ENCODE data around the gene CDA.

CDA gene

DNA sequence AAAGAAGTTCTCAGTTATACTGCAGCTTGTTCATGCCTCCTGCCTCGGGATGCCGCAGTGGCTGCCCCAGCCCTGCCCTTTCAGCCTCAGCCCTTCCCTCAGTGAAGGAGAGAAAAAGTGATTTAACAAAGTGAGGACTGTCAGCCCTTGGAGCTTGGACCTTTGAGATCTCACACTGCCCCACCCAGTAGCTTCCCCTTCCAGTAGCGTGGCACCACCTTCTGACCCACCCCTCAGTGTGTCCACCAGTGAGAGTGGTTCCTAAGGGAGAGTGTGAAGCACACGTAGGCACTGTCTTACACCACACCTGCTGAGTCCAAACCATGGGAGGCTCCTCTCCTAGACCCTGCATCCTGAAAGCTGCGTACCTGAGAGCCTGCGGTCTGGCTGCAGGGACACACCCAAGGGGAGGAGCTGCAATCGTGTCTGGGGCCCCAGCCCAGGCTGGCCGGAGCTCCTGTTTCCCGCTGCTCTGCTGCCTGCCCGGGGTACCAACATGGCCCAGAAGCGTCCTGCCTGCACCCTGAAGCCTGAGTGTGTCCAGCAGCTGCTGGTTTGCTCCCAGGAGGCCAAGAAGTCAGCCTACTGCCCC is at the start of gene CDA:
TSS of gene CDA (plus strand) at position 464 of the 592 bp plus-strand sequence. CDS start at position 497, 33 bp downstream.
- TF ChIP-seq, protein P1, sequence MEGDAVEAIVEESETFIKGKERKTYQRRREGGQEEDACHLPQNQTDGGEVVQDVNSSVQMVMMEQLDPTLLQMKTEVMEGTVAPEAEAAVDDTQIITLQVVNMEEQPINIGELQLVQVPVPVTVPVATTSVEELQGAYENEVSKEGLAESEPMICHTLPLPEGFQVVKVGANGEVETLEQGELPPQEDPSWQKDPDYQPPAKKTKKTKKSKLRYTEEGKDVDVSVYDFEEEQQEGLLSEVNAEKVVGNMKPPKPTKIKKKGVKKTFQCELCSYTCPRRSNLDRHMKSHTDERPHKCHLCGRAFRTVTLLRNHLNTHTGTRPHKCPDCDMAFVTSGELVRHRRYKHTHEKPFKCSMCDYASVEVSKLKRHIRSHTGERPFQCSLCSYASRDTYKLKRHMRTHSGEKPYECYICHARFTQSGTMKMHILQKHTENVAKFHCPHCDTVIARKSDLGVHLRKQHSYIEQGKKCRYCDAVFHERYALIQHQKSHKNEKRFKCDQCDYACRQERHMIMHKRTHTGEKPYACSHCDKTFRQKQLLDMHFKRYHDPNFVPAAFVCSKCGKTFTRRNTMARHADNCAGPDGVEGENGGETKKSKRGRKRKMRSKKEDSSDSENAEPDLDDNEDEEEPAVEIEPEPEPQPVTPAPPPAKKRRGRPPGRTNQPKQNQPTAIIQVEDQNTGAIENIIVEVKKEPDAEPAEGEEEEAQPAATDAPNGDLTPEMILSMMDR (IDR thresholded peaks at IDR 0.05; ENCODE audit: low read depth, low read length, poor library complexity, severe bottlenecking), result no peak
- TF ChIP-seq EZH2phosphoT487 (IDR thresholded peaks at IDR 0.05; ENCODE audit: borderline replicate concordance, low read length), result no peak
- Histone ChIP-seq H3K4me2 (ENCODE audit: low read length) (no peak within 1 kb of the TSS), H3K27ac (ENCODE audit: low read depth, low read length) (no peak within 1 kb of the TSS)

DNA sequence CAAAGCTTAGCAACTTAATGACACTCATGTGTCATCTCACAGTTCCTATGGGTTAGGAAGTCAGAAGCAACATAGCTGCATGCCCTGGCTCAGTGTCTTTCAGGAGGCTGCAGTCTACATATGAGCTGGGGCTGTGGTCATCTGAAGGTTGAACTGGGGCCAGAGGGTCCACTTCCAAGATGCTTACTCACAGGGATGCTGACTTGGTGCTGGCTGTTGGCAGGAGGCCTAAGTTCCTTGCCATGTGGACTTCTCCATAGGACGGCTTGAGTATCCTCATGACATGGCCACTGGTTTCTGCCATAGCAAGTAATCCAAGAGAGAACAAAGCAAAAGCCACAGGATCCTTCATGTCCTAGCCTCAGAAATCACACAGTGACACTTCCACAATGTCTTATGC is 48.6 kb upstream of the CDA start:
- Histone ChIP-seq H3F3A (ENCODE audit: control insufficient read depth, insufficient read depth) (no peaks in the 10 kb centered on the region), H3K27ac (ENCODE audit: low read depth, low read length) (no peak overlapping the region), H3K36me3 (ENCODE audit: control insufficient read depth, low read length) (no peaks in the 10 kb centered on the region), H3K4me3 (ENCODE audit: low read length) (no peak overlapping the region), H3K79me2 (ENCODE audit: control insufficient read depth, low read length) (no peaks in the 10 kb centered on the region), H3K9me2 (replicated peaks; ENCODE audit: control insufficient read depth, low read length) (no peaks in the 10 kb centered on the region), H3K27me3 (ENCODE audit: control insufficient read depth, low read length) (peaks cover 11% of the 10 kb centered on the region; the same call in 1 of the 2 replicates), H3K4me2 (ENCODE audit: low read length) (no peak overlapping the region), H3K4me1 (ENCODE audit: control insufficient read depth, low read length) (no peaks in the 10 kb centered on the region), H4K20me1 (ENCODE audit: control insufficient read depth, insufficient read depth, low read depth, low read length) (no peaks in the 10 kb centered on the region), H3K9me3 (ENCODE audit: control insufficient read depth, insufficient read depth, low read length) (no peaks in the 10 kb centered on the region)
- TF ChIP-seq EZH2phosphoT487 (IDR thresholded peaks at IDR 0.05; ENCODE audit: borderline replicate concordance, low read length), result no peak
- TF ChIP-seq, protein P1 (IDR thresholded peaks at IDR 0.05; ENCODE audit: low read depth, low read length, poor library complexity, severe bottlenecking), result no peak

More for the DNA sequence above, at the start of gene CDA:
- no peaks in the 10 kb centered on the region for H3K36me3 ChIP-seq (ENCODE audit: control insufficient read depth, low read length)
- H3K27me3 ChIP-seq (ENCODE audit: control insufficient read depth, low read length), result peaks cover 31% of the 10 kb centered on the region
- H3K4me1 ChIP-seq (ENCODE audit: control insufficient read depth, low read length), result no peaks in the 10 kb centered on the region
- H3F3A ChIP-seq (ENCODE audit: control insufficient read depth, insufficient read depth), result no peaks in the 10 kb centered on the region
- no peaks in the 10 kb centered on the region for H3K9me2 ChIP-seq (replicated peaks; ENCODE audit: control insufficient read depth, low read length)
- no peaks in the 10 kb centered on the region for H4K20me1 ChIP-seq (ENCODE audit: control insufficient read depth, insufficient read depth, low read depth, low read length)
- H3K79me2 ChIP-seq (ENCODE audit: control insufficient read depth, low read length), result no peaks in the 10 kb centered on the region
- no peak within 1 kb of the TSS for H3K4me3 ChIP-seq (ENCODE audit: low read length)
- H3K9me3 ChIP-seq (ENCODE audit: control insufficient read depth, insufficient read depth, low read length), result no peaks in the 10 kb centered on the region

DNA sequence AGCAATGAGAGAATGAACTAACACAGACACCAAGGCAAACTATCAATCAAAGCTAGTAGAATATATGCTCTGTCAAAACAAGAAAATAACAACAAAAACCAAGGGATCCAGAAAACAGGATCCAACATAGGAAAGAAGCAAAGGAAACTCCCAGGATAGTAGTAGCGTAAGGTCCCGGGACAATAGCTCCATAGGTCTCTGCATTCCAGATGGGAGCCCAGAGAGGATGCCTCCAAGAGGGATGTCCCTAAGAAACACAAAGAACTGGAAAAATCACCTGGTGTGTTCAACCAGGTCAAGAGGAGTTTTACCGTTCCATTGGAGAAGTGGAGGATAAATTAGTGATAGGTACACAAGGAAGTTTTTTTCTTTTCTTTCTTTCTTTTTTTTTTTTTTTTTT is 42.3 kb upstream of the CDA start:
- Histone ChIP-seq H3K9me3 (ENCODE audit: control insufficient read depth, insufficient read depth, low read length) (no peaks in the 10 kb centered on the region), H3K4me2 (ENCODE audit: low read length) (no peak overlapping the region), H3K36me3 (ENCODE audit: control insufficient read depth, low read length) (no peaks in the 10 kb centered on the region), H3F3A (ENCODE audit: control insufficient read depth, insufficient read depth) (no peaks in the 10 kb centered on the region), H3K9me2 (replicated peaks; ENCODE audit: control insufficient read depth, low read length) (no peaks in the 10 kb centered on the region), H3K4me3 (ENCODE audit: low read length) (no peak overlapping the region), H3K27ac (ENCODE audit: low read depth, low read length) (no peak overlapping the region), H3K79me2 (ENCODE audit: control insufficient read depth, low read length) (no peaks in the 10 kb centered on the region), H3K4me1 (ENCODE audit: control insufficient read depth, low read length) (peaks cover 13% of the 10 kb centered on the region), H3K27me3 (ENCODE audit: control insufficient read depth, low read length) (peaks cover 10% of the 10 kb centered on the region; the same call in 1 of the 2 replicates), H4K20me1 (ENCODE audit: control insufficient read depth, insufficient read depth, low read depth, low read length) (no peaks in the 10 kb centered on the region; the same call in 1 of the 2 replicates)
- no peak for TF ChIP-seq EZH2phosphoT487 (IDR thresholded peaks at IDR 0.05; ENCODE audit: borderline replicate concordance, low read length)
- TF ChIP-seq, protein P1 (IDR thresholded peaks at IDR 0.05; ENCODE audit: low read depth, low read length, poor library complexity, severe bottlenecking), result no peak

Measured in DOHH2 (cell line).